GM23338 (cell line): ENCODE data around the gene TBC1D14. TPM values are rescaled to one million over a fixed set of nuclear protein-coding genes. Genes with fewer than 3 reads are reported as not detected.

ENCODE experiments used
- ATAC-seq: fragments of 200-7000 bp; cut with Tn5 transposase; 3 replicates; pipeline ENCODE4 v1.9.1; 2020
- DNase-seq: peaks from one replicate; pipeline ENCODE4 v3.0.0-alpha.2; 2015; ENCODE audit warnings: low spot score
- H2AFZ ChIP-seq: fragments of 200-600 bp; sonication (generic); 2 replicates; pipeline ENCODE4 v1.8.0; 2016; ENCODE audit warnings: antibody characterized with exemption, mild to moderate bottlenecking, moderate library complexity
- H3F3A ChIP-seq: fragments of 200-600 bp; sonication (generic); replicated peaks from 2 replicates; pipeline ENCODE4 v1.8.0; 2017; ENCODE audit warnings: antibody characterized with exemption, mixed run types, low read depth
- H3K27ac ChIP-seq: fragments of 200-600 bp; sonication (generic); 2 replicates; pipeline ENCODE4 v1.6.1; 2016; ENCODE audit warnings: low read depth
- H3K27me3 ChIP-seq: fragments of 200-600 bp; sonication (generic); 2 replicates; pipeline ENCODE4 v1.8.0; 2016; ENCODE audit warnings: mild to moderate bottlenecking, mixed run types, moderate library complexity; ENCODE audit not compliant: insufficient read depth
- H3K36me3 ChIP-seq: fragments of 200-600 bp; sonication (generic); 2 replicates; pipeline ENCODE4 v1.8.0; 2016; ENCODE audit warnings: mild to moderate bottlenecking; ENCODE audit not compliant: insufficient read depth
- H3K4me1 ChIP-seq: fragments of 200-600 bp; sonication (generic); 2 replicates; pipeline ENCODE4 v1.8.0; 2016; ENCODE audit warnings: mild to moderate bottlenecking, moderate library complexity; ENCODE audit not compliant: insufficient read depth
- H3K4me2 ChIP-seq: fragments of 200-600 bp; sonication (generic); 2 replicates; pipeline ENCODE4 v1.7.1; 2017; ENCODE audit warnings: mixed run types
- H3K4me3 ChIP-seq: fragments of 200-600 bp; sonication (generic); 2 replicates; pipeline ENCODE4 v1.6.1; 2016; ENCODE audit warnings: mixed run types
- H3K79me2 ChIP-seq: fragments of 200-600 bp; sonication (generic); replicated peaks from 2 replicates; pipeline ENCODE4 v1.8.0; 2017; ENCODE audit warnings: mild to moderate bottlenecking; ENCODE audit not compliant: insufficient read depth
- H3K9me2 ChIP-seq: fragments of 200-600 bp; sonication (generic); 2 replicates; pipeline ENCODE4 v1.8.0; 2017; ENCODE audit not compliant: insufficient read depth
- H4K20me1 ChIP-seq: fragments of 200-600 bp; sonication (generic); replicated peaks from 2 replicates; pipeline ENCODE4 v1.8.0; 2017; ENCODE audit warnings: mild to moderate bottlenecking; ENCODE audit not compliant: insufficient read depth
- H3K27ac Mint-ChIP-seq: 2 replicates; pipeline ENCODE4 v1.8.0; 2020; ENCODE audit warnings: inconsistent platforms, mild to moderate bottlenecking, moderate library complexity, mixed read lengths
- H3K27me3 Mint-ChIP-seq: 3 replicates; pipeline ENCODE4 v1.8.0; 2022; ENCODE audit warnings: low read depth, mild to moderate bottlenecking, moderate library complexity, mixed read lengths, inconsistent platforms; ENCODE audit not compliant: insufficient read depth, poor library complexity
- H3K36me3 Mint-ChIP-seq: 3 replicates; pipeline ENCODE4 v1.8.0; 2021; ENCODE audit warnings: low read depth, mild to moderate bottlenecking, inconsistent platforms, moderate library complexity, mixed read lengths
- H3K4me1 Mint-ChIP-seq: 3 replicates; pipeline ENCODE4 v1.8.0; 2020; ENCODE audit warnings: mild to moderate bottlenecking, inconsistent platforms, mixed read lengths
- H3K4me3 Mint-ChIP-seq: 3 replicates; pipeline ENCODE4 v1.8.0; 2021; ENCODE audit warnings: moderate library complexity, mild to moderate bottlenecking, inconsistent platforms, mixed read lengths
- H3K9me3 Mint-ChIP-seq: 3 replicates; pipeline ENCODE4 v1.8.0; 2020; ENCODE audit warnings: moderate library complexity, mild to moderate bottlenecking, inconsistent platforms, mixed read lengths
- ETS1 ChIP-seq: IDR thresholded peaks from 2 replicates; pipeline ENCODE4 v1.6.1; 2016; ENCODE audit warnings: antibody characterized with exemption
- EZH2phosphoT487 ChIP-seq: fragments of 200-600 bp; sonication (generic); IDR thresholded peaks from one replicate; pipeline ENCODE4 v1.8.1; 2018; ENCODE audit warnings: antibody characterized with exemption; ENCODE audit not compliant: unreplicated experiment
- JUNB ChIP-seq: IDR thresholded peaks from one replicate; pipeline ENCODE4 v1.6.1; 2016; ENCODE audit warnings: antibody characterized with exemption; ENCODE audit not compliant: unreplicated experiment
- NANOG ChIP-seq: IDR thresholded peaks from 2 replicates; pipeline ENCODE4 v1.6.1; 2016; ENCODE audit warnings: antibody characterized with exemption, borderline replicate concordance
- REST ChIP-seq: IDR thresholded peaks from one replicate; pipeline ENCODE4 v1.6.1; 2018; ENCODE audit warnings: antibody characterized with exemption; ENCODE audit not compliant: unreplicated experiment
- ZNF114 ChIP-seq: fragments of 250-450 bp; sonication (Bioruptor Pico); IDR thresholded peaks from 2 replicates; pipeline ENCODE4 v1.5.0; 2020; ENCODE audit warnings: mild to moderate bottlenecking, moderate library complexity
- ZNF331 ChIP-seq: fragments of 250-450 bp; sonication (Bioruptor Pico); IDR thresholded peaks from 2 replicates; pipeline ENCODE4 v1.5.0; 2020; ENCODE audit warnings: low read depth, mild to moderate bottlenecking, moderate library complexity
- polyA plus RNA-seq: library from polyadenylated mRNA; unstranded; fragments of >200 nt; fragmentation: Nextera tagmentation; extraction: Ambion mirVana; gene quantifications from 2 replicates; pipeline ENCODE4 v1.2.1, GENCODE V29; 2016
- total RNA-seq: library from RNA; depleted of rRNA; stranded (reverse); fragments of >200 nt; shearing (Covaris generic); gene quantifications from 2 replicates; pipeline ENCODE4 v1.2.3, GENCODE V29; 2014

TBC1D14 gene
- total and polyA plus RNA-seq, 2 experiments from 2014 or later: 18.2 to 59.7 TPM

GRCh38 chr4:6987588-6987961 lies 77.9 kb downstream of the TBC1D14 start:
- H3K4me1 Mint-ChIP-seq: peaks cover 48% of the 10 kb centered on the region

GRCh38 chr4:6988016-6988715 lies 78.5 kb downstream of the TBC1D14 start:
- Mint-ChIP-seq H3K36me3 (peaks cover 12% of the 10 kb centered on the region), H3K27ac (no peak overlapping the region), H3K4me1 (peaks cover 50% of the 10 kb centered on the region), H3K27me3 (peaks cover 8% of the 10 kb centered on the region), H3K4me3 (peak overlapping the region; percentile 97), H3K9me3 (no peaks in the 10 kb centered on the region)
- Histone ChIP-seq H3K4me3 (peak overlapping the region; percentile 76), H2AFZ (peak overlapping the region; percentile 72; the same call in 1 of the 2 replicates), H3K27me3 (no peaks in the 10 kb centered on the region), H4K20me1 (peaks cover 30% of the 10 kb centered on the region), H3K79me2 (peaks cover 59% of the 10 kb centered on the region), H3K4me1 (peaks cover 24% of the 10 kb centered on the region), H3F3A (peaks cover 4% of the 10 kb centered on the region; the same call in 1 of the 2 replicates), H3K36me3 (no peaks in the 10 kb centered on the region), H3K27ac (peak overlapping the region; percentile 87; the same call in 1 of the 2 replicates), H3K9me2 (no peaks in the 10 kb centered on the region), H3K4me2 (peak overlapping the region; percentile 97)
- ATAC-seq (no peak), DNase-seq (no peak)
- TF ChIP-seq ZNF114 (CRISPR knock-in tag) (no peak), ZNF331 (CRISPR knock-in tag) (no peak), JUNB (no peak), EZH2phosphoT487 (no peak)

More at GRCh38 chr4:6987588-6987961, 77.9 kb downstream of the TBC1D14 start:
- Histone ChIP-seq H3F3A (peaks cover 4% of the 10 kb centered on the region; the same call in 1 of the 2 replicates), H4K20me1 (peaks cover 24% of the 10 kb centered on the region), H3K27me3 (no peaks in the 10 kb centered on the region), H3K79me2 (peaks cover 53% of the 10 kb centered on the region), H3K4me2 (peak overlapping the region; percentile 97), H3K9me2 (no peaks in the 10 kb centered on the region), H3K4me1 (peaks cover 24% of the 10 kb centered on the region), H3K27ac (peak overlapping the region; percentile 87), H3K4me3 (peak overlapping the region; percentile 76), H3K36me3 (no peaks in the 10 kb centered on the region), H2AFZ (peak overlapping the region; percentile 72; the same call in 1 of the 2 replicates)
- no peaks in the 10 kb centered on the region for H3K9me3 Mint-ChIP-seq
- H3K36me3 Mint-ChIP-seq: peaks cover 9% of the 10 kb centered on the region; the same call in 2 of the 3 replicates
- peak; percentile 47 for ATAC-seq
- peak overlapping the region; percentile 97 for H3K4me3 Mint-ChIP-seq
- peak overlapping the region; percentile 96 for H3K27ac Mint-ChIP-seq
- peaks cover 8% of the 10 kb centered on the region for H3K27me3 Mint-ChIP-seq
- TF ChIP-seq REST (no peak), NANOG (no peak), ETS1 (no peak), ZNF114 (CRISPR knock-in tag) (no peak)
- peak; percentile 54 for DNase-seq
